NCI-H2227 (cell line): ENCODE results near the gene ASTN2.

Source experiments
- DNase-seq: peaks from one replicate; lab custom pipeline; 2025; ENCODE audit not compliant: unreplicated experiment; lab: John Stamatoyannopoulos, UW

Gene ASTN2

DNA sequence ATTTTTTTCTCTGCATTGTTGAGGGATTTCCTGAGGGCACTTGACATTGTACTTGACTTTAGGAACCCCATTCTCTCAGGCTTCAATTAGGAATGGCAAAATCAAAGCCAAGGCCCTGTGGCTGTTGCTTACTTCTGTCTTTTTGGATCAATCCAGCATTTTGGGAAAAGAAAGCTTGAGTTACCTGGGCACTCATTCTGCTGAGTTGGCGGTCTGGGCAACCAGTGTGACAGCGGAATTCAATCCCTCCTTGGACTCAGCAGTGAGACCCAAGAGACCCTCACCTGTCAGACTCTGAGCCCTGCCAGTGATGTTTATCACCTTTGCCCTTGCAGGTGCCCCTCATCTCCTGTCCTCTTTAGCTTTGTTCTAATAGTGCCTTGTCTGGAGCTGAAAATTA is 1036.0 kb downstream of the ASTN2 start:
- no peak for DNase-seq

DNA sequence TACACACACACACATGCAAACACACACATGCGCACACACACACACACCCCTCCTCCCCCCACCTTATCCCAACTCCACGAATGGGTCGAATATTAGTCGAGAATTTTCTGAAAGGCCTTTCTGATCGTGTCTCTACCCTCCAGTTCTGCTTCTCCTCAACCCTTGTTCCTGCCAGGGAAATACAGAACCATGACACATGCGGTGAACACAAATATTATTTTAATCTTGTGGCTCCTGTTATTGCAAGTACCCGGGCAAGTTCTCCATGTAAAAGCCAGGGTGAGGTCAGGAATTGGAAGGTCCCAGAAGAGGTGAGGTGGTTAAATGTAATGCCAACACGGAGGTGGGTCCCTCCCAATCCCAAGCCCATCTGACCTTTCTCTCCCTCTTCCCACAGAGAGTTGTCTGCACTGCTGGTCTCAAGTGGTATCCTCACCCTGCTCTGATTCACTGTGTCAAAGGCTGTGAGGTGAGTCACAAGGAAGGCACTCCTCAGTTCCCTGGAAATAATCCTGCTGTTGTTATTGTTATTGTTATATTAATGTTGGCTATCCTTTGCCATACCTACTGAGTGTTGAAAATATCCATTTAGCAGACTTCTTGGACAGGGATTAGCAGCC is 1037.6 kb downstream of the ASTN2 start:
- DNase-seq, result no peak
